Measurements from ENCODE around the gene SLC12A9.

The SLC12A9 gene

DNA sequence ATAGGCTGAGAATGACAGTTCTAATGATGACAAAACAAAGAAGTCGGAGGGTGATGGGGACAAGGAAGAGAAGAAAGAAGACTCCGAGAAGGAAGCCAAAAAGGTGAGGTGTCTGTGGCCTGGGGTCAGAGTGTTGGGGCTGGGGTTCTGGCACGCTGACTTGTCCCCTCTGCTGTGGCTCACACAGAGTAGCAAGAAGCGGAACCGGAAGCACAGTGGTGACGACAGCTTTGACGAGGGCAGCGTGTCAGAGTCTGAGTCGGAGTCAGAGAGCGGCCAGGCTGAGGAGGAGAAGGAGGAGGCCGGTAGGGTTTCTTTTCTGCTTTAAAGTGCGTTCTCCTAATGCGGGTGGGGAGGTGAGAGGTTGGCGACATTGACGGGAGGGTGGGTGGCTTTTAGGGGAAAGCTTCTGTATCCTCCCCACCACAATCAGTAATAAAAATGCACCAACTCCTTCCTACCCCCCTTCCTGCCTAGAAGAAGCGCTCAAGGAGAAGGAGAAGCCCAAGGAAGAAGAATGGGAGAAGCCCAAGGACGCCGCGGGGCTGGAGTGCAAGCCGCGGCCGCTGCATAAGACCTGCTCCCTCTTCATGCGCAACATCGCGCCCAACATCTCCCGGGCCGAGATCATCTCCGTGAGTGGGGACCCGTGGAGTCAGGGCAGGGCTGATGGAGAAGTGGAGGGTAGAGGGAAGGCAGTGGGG, 32.4 kb downstream of the SLC12A9 start:
- Histone ChIP-seq H3K27me3 (ENCODE audit: insufficient read depth, poor library complexity, severe bottlenecking) (no peaks in the 10 kb centered on the region), H3K4me3 (replicated peaks; ENCODE audit: insufficient read depth, low read length) (peak overlapping the region; percentile 2; the same call in 1 of the 2 replicates), H3K27ac (replicated peaks) (peak overlapping the region; percentile 27)
- TF ChIP-seq, protein P1, sequence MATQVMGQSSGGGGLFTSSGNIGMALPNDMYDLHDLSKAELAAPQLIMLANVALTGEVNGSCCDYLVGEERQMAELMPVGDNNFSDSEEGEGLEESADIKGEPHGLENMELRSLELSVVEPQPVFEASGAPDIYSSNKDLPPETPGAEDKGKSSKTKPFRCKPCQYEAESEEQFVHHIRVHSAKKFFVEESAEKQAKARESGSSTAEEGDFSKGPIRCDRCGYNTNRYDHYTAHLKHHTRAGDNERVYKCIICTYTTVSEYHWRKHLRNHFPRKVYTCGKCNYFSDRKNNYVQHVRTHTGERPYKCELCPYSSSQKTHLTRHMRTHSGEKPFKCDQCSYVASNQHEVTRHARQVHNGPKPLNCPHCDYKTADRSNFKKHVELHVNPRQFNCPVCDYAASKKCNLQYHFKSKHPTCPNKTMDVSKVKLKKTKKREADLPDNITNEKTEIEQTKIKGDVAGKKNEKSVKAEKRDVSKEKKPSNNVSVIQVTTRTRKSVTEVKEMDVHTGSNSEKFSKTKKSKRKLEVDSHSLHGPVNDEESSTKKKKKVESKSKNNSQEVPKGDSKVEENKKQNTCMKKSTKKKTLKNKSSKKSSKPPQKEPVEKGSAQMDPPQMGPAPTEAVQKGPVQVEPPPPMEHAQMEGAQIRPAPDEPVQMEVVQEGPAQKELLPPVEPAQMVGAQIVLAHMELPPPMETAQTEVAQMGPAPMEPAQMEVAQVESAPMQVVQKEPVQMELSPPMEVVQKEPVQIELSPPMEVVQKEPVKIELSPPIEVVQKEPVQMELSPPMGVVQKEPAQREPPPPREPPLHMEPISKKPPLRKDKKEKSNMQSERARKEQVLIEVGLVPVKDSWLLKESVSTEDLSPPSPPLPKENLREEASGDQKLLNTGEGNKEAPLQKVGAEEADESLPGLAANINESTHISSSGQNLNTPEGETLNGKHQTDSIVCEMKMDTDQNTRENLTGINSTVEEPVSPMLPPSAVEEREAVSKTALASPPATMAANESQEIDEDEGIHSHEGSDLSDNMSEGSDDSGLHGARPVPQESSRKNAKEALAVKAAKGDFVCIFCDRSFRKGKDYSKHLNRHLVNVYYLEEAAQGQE (IDR thresholded peaks at IDR 0.05; ENCODE audit: insufficient replicate concordance, low read depth) = no peak
- TF ChIP-seq POLR2AphosphoS5 (IDR thresholded peaks at IDR 0.05; ENCODE audit: low read depth) (peak; percentile 56; the same call in 1 of the 2 replicates), SPI1 (IDR thresholded peaks at IDR 0.05; ENCODE audit: borderline replicate concordance, low read depth) (peak; percentile 64; the same call in 1 of the 2 replicates), GABPA (IDR thresholded peaks at IDR 0.05; ENCODE audit: low read depth) (peak; percentile 76)
- TF ChIP-seq, protein P2, sequence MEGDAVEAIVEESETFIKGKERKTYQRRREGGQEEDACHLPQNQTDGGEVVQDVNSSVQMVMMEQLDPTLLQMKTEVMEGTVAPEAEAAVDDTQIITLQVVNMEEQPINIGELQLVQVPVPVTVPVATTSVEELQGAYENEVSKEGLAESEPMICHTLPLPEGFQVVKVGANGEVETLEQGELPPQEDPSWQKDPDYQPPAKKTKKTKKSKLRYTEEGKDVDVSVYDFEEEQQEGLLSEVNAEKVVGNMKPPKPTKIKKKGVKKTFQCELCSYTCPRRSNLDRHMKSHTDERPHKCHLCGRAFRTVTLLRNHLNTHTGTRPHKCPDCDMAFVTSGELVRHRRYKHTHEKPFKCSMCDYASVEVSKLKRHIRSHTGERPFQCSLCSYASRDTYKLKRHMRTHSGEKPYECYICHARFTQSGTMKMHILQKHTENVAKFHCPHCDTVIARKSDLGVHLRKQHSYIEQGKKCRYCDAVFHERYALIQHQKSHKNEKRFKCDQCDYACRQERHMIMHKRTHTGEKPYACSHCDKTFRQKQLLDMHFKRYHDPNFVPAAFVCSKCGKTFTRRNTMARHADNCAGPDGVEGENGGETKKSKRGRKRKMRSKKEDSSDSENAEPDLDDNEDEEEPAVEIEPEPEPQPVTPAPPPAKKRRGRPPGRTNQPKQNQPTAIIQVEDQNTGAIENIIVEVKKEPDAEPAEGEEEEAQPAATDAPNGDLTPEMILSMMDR (IDR thresholded peaks at IDR 0.05; ENCODE audit: insufficient read depth, low read length) = no peak
- peak; percentile 79 to 86 for DNase-seq (ENCODE audit: low read depth in 1 of 2, low spot score in 1 of 2)

DNA sequence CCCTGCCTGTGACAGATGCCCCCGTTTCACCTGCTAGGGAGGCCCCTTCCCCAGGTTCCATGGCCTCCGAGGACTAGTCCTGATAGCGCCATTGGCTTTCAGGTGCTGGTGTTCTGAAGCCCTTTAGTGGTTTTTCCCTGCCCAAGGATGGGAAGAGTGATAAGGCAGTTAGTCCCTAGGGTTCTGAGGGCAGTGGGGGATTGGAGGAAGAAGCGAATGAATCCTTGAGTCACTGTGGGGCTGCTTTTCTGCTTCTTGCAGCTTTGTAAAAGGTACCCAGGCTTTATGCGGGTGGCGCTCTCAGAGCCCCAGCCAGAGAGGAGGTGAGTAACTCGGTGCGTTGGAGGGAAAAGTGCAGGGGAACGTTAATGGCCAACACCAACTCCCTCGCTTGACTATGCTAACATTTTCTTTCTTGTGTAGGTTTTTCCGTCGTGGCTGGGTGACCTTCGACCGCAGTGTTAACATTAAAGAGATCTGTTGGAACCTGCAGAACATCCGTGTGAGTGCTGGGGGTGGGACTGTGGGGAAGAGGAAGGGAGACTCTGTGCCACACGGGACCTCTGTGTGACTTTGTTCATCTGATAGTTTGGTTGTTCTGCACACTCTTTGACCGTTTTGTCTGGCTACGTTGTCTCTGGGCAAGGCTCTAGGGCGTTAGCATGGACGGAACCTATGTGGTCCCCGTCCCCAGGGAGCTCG, 33.1 kb downstream of the SLC12A9 start:
- Histone ChIP-seq H3K27ac (replicated peaks) (peak overlapping the region; percentile 27), H3K4me3 (replicated peaks; ENCODE audit: insufficient read depth, low read length) (peak overlapping the region; percentile 2; the same call in 1 of the 2 replicates), H3K27me3 (ENCODE audit: insufficient read depth, poor library complexity, severe bottlenecking) (peaks cover 2% of the 10 kb centered on the region)
- TF ChIP-seq SPI1 (IDR thresholded peaks at IDR 0.05; ENCODE audit: borderline replicate concordance, low read depth) (no peak), GABPA (IDR thresholded peaks at IDR 0.05; ENCODE audit: low read depth) (no peak), POLR2AphosphoS5 (IDR thresholded peaks at IDR 0.05; ENCODE audit: low read depth) (no peak)
- TF ChIP-seq, protein P2 (IDR thresholded peaks at IDR 0.05; ENCODE audit: insufficient read depth, low read length) = no peak
- TF ChIP-seq, protein P1 (IDR thresholded peaks at IDR 0.05; ENCODE audit: insufficient replicate concordance, low read depth) = no peak
- DNase-seq (ENCODE audit: low read depth in 1 of 2, low spot score in 1 of 2) = no peak

DNA sequence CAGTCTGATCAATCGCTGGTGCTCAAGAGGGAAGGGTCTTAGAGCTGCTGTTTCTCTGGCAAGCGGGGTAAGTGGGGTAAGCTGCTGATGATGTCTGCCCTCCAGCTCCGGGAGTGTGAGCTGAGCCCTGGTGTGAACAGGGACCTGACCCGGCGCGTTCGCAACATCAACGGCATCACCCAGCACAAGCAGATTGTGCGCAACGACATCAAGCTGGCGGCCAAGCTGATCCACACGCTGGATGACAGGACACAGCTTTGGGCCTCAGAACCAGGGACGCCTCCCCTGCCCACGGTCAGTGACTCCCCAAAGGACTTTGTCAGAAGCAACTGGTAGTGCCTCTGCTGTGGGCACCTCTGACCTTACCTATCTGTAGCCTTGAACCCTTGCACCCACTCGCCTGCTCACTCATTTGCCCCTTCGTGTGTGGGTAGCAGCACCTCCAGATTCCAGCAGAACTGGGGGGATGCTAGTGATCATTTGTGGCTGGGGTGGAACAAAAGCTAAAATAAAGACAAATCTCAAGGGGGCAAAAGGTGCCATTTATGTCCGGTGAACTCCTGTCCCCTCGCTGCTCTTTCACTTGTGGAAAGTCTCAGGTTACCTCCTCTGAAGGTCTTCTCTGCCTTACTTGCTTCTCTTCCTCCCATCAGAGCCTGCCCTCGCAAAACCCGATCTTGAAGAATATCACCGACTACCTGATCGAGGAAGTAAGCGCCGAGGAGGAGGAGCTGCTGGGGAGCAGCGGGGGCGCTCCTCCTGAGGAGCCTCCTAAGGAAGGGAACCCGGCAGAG, 33.8 kb downstream of the SLC12A9 start:
- TF ChIP-seq GABPA (IDR thresholded peaks at IDR 0.05; ENCODE audit: low read depth) = no peak
- TF ChIP-seq, protein P2 (IDR thresholded peaks at IDR 0.05; ENCODE audit: insufficient read depth, low read length) = no peak
- TF ChIP-seq SPI1 (IDR thresholded peaks at IDR 0.05; ENCODE audit: borderline replicate concordance, low read depth) = no peak
- no peak for DNase-seq (ENCODE audit: low read depth in 1 of 2, low spot score in 1 of 2)
- Histone ChIP-seq H3K4me3 (replicated peaks; ENCODE audit: insufficient read depth, low read length) (no peak overlapping the region), H3K27me3 (ENCODE audit: insufficient read depth, poor library complexity, severe bottlenecking) (peaks cover 10% of the 10 kb centered on the region), H3K27ac (replicated peaks) (peak overlapping the region; percentile 86)

Data from HL-60 (cell line).